HEK293 (cell line): Measurements from ENCODE around the gene SLC35E1.

Source experiments
- GFI1B ChIP-seq: fragments of 450-650 bp; formaldehyde crosslinking; IDR thresholded peaks from 2 replicates; pipeline ENCODE4 v1.5.1; 2016; ENCODE audit warnings: missing biosample characterization, missing genetic modification characterization
- HOXD13 ChIP-seq: sonication (generic); formaldehyde crosslinking; IDR thresholded peaks from 2 replicates; pipeline ENCODE4 v1.8.0; 2022; ENCODE audit warnings: missing genetic modification reagents, borderline replicate concordance
- ZBTB7A ChIP-seq: fragments of 450-650 bp; formaldehyde crosslinking; IDR thresholded peaks from 2 replicates; pipeline ENCODE4 v1.5.1; 2016; ENCODE audit warnings: low read depth, missing biosample characterization, missing genetic modification characterization
- ZFHX2 ChIP-seq: fragments of 450-650 bp; formaldehyde crosslinking; conservative IDR thresholded peaks from 2 replicates; pipeline ENCODE4 v1.5.1; 2016; ENCODE audit warnings: missing biosample characterization, missing genetic modification characterization
- ZNF138 ChIP-seq: fragments of 450-650 bp; formaldehyde crosslinking; IDR thresholded peaks from 2 replicates; pipeline ENCODE4 v1.5.1; 2016; ENCODE audit warnings: missing biosample characterization, missing genetic modification characterization, borderline replicate concordance
- ZNF155 ChIP-seq: fragments of 450-650 bp; formaldehyde crosslinking; IDR thresholded peaks from 2 replicates; pipeline ENCODE4 v1.5.1; 2016; ENCODE audit warnings: missing biosample characterization, missing genetic modification characterization
- ZNF16 ChIP-seq: fragments of 450-650 bp; formaldehyde crosslinking; IDR thresholded peaks from 2 replicates; pipeline ENCODE4 v1.5.1; 2016; ENCODE audit warnings: low read depth, missing biosample characterization, missing genetic modification characterization
- ZNF202 ChIP-seq: fragments of 450-650 bp; formaldehyde crosslinking; IDR thresholded peaks from 2 replicates; pipeline ENCODE4 v1.5.1; 2016; ENCODE audit warnings: missing biosample characterization, missing genetic modification characterization, borderline replicate concordance
- ZNF274 ChIP-seq, 2 experiments: fragments of 200-500 bp in 1 of 2; fragments of 450-650 bp in 1 of 2; sonication (Bioruptor generic) in 1 of 2; formaldehyde crosslinking in 1 of 2; IDR thresholded peaks; 2 replicates each; pipeline versions ENCODE4 v1.5.1 to v1.6.1; 2014 to 2016; ENCODE audit warnings: borderline replicate concordance in 1 of 2, inconsistent platforms in 1 of 2, low read length in 1 of 2, missing biosample characterization in 1 of 2, missing genetic modification characterization in 1 of 2
- ZNF302 ChIP-seq: fragments of 450-650 bp; formaldehyde crosslinking; IDR thresholded peaks from 2 replicates; pipeline ENCODE4 v1.5.1; 2016; ENCODE audit warnings: missing biosample characterization, missing genetic modification characterization, low read depth
- ZNF350 ChIP-seq: fragments of 450-650 bp; formaldehyde crosslinking; IDR thresholded peaks from 2 replicates; pipeline ENCODE4 v1.5.0; 2017; ENCODE audit warnings: missing biosample characterization, mild to moderate bottlenecking, missing genetic modification characterization
- ZNF433 ChIP-seq: fragments of 450-650 bp; formaldehyde crosslinking; IDR thresholded peaks from 2 replicates; pipeline ENCODE4 v1.5.1; 2016; ENCODE audit warnings: missing biosample characterization, missing genetic modification characterization, low read depth
- ZNF473 ChIP-seq: fragments of 450-650 bp; formaldehyde crosslinking; IDR thresholded peaks from 2 replicates; pipeline ENCODE4 v1.5.1; 2017; ENCODE audit warnings: missing biosample characterization, missing genetic modification characterization
- ZNF48 ChIP-seq: fragments of 450-650 bp; formaldehyde crosslinking; IDR thresholded peaks from 2 replicates; pipeline ENCODE4 v1.5.1; 2016; ENCODE audit warnings: missing biosample characterization, missing genetic modification characterization
- ZNF521 ChIP-seq: fragments of 450-650 bp; formaldehyde crosslinking; IDR thresholded peaks from 2 replicates; pipeline ENCODE4 v1.5.1; 2017; ENCODE audit warnings: missing biosample characterization, mild to moderate bottlenecking, missing genetic modification characterization
- ZNF548 ChIP-seq: fragments of 450-650 bp; formaldehyde crosslinking; IDR thresholded peaks from 2 replicates; pipeline ENCODE4 v1.5.1; 2016; ENCODE audit warnings: missing biosample characterization, missing genetic modification characterization
- ZNF558 ChIP-seq: fragments of 450-650 bp; formaldehyde crosslinking; IDR thresholded peaks from 2 replicates; pipeline ENCODE4 v1.5.1; 2016; ENCODE audit warnings: missing biosample characterization, missing genetic modification characterization
- ZNF624 ChIP-seq: fragments of 450-650 bp; formaldehyde crosslinking; IDR thresholded peaks from 2 replicates; pipeline ENCODE4 v1.5.1; 2017; ENCODE audit warnings: missing biosample characterization, missing genetic modification characterization
- ZNF629 ChIP-seq: fragments of 450-650 bp; formaldehyde crosslinking; IDR thresholded peaks from 2 replicates; pipeline ENCODE4 v1.5.1; 2017; ENCODE audit warnings: missing biosample characterization, missing genetic modification characterization
- ZNF701 ChIP-seq: fragments of 450-650 bp; formaldehyde crosslinking; IDR thresholded peaks from 2 replicates; pipeline ENCODE4 v1.5.1; 2016; ENCODE audit warnings: missing biosample characterization, missing genetic modification characterization
- ZNF76 ChIP-seq: fragments of 450-650 bp; formaldehyde crosslinking; IDR thresholded peaks from 2 replicates; pipeline ENCODE4; 2016; ENCODE audit warnings: low read depth, missing biosample characterization, missing genetic modification characterization, borderline replicate concordance
- TF ChIP-seq, protein P1 (sequence below): fragments of 450-650 bp; formaldehyde crosslinking; IDR thresholded peaks from 2 replicates; pipeline ENCODE4 v1.5.1; 2016; ENCODE audit warnings: missing biosample characterization, missing genetic modification characterization
- TF ChIP-seq, protein P2 (sequence below): fragments of 450-650 bp; formaldehyde crosslinking; IDR thresholded peaks from 2 replicates; pipeline ENCODE4 v1.5.1; 2016; ENCODE audit warnings: missing biosample characterization, missing genetic modification characterization, low read depth
- TF ChIP-seq, protein P3 (sequence below): fragments of 450-650 bp; formaldehyde crosslinking; IDR thresholded peaks from 2 replicates; pipeline ENCODE4 v1.5.1; 2017; ENCODE audit warnings: missing biosample characterization, missing genetic modification characterization
- TF ChIP-seq, protein P4 (sequence below): fragments of 450-650 bp; formaldehyde crosslinking; IDR thresholded peaks from 2 replicates; pipeline ENCODE4 v1.5.1; 2017; ENCODE audit warnings: missing biosample characterization, missing genetic modification characterization
- TF ChIP-seq, protein P5 (sequence below): fragments of 450-650 bp; formaldehyde crosslinking; IDR thresholded peaks from 2 replicates; pipeline ENCODE4 v1.5.1; 2016; ENCODE audit warnings: missing biosample characterization, missing genetic modification characterization
- TF ChIP-seq, protein P6 (sequence below): fragments of 450-650 bp; formaldehyde crosslinking; IDR thresholded peaks from 2 replicates; pipeline ENCODE4; 2016; ENCODE audit warnings: missing biosample characterization, missing genetic modification characterization

The SLC35E1 gene

DNA sequence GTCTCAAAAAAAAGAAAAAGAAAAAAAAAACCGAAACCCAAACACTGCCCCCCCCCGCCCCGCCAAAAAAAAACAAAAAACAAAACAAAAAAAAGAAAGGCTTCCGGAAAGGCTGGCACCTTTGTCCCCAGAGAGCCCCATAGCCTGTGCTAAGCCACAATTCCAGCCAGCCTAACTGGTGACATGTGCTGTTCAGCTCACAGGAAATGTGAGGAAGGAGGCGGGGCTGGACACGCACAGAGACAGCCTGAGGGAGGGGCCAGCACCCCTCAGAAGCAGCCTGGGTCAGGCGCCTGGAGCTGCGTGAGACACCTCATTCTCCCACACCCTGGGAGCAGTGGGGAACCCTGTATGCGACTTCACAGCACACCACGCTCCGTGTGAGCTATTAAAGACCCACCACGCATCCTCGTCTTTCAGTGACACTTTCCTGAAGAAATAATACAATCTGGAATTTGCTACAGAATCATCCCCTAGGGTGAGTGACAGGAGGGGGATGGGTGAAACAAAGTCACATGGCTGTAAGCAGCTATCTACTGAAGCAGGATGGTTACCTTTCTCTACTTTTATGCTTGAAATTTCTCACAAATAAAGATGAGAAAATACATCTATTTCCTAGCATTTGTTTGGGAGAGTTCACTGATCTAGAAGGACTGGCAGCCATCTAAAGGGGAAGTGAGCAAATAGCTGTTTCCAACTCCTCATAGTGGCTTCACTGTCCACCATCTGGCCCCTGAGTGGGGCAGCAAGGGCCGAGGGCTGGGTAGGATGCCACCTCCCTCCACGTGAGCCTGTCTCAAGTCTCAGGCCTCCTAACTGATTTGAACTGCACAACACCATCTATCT lies 12.3 kb upstream of the SLC35E1 start (continued):
- TF ChIP-seq ZBTB7A (tag by site-specific recombination), result no peak
- TF ChIP-seq GFI1B, result no peak
- no peak for TF ChIP-seq ZNF138 (tag by site-specific recombination)
- TF ChIP-seq HOXD13, result no peak
- TF ChIP-seq, protein P1, sequence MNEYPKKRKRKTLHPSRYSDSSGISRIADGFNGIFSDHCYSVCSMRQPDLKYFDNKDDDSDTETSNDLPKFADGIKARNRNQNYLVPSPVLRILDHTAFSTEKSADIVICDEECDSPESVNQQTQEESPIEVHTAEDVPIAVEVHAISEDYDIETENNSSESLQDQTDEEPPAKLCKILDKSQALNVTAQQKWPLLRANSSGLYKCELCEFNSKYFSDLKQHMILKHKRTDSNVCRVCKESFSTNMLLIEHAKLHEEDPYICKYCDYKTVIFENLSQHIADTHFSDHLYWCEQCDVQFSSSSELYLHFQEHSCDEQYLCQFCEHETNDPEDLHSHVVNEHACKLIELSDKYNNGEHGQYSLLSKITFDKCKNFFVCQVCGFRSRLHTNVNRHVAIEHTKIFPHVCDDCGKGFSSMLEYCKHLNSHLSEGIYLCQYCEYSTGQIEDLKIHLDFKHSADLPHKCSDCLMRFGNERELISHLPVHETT, result no peak
- no peak for TF ChIP-seq ZNF274 (IDR thresholded peaks at IDR 0.05; ENCODE audit: low read length)
- no peak for TF ChIP-seq ZNF274 (tag by site-specific recombination; IDR thresholded peaks at IDR 0.05; ENCODE audit: borderline replicate concordance)
- TF ChIP-seq ZNF48, result no peak
- TF ChIP-seq ZNF155 (tag by site-specific recombination), result no peak
- TF ChIP-seq ZNF558, result no peak
- TF ChIP-seq ZNF548 (tag by site-specific recombination), result no peak
- TF ChIP-seq, protein P2, sequence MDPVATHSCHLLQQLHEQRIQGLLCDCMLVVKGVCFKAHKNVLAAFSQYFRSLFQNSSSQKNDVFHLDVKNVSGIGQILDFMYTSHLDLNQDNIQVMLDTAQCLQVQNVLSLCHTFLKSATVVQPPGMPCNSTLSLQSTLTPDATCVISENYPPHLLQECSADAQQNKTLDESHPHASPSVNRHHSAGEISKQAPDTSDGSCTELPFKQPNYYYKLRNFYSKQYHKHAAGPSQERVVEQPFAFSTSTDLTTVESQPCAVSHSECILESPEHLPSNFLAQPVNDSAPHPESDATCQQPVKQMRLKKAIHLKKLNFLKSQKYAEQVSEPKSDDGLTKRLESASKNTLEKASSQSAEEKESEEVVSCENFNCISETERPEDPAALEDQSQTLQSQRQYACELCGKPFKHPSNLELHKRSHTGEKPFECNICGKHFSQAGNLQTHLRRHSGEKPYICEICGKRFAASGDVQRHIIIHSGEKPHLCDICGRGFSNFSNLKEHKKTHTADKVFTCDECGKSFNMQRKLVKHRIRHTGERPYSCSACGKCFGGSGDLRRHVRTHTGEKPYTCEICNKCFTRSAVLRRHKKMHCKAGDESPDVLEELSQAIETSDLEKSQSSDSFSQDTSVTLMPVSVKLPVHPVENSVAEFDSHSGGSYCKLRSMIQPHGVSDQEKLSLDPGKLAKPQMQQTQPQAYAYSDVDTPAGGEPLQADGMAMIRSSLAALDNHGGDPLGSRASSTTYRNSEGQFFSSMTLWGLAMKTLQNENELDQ (tag by site-specific recombination), result no peak
- TF ChIP-seq ZNF433 (tag by site-specific recombination), result no peak
- no peak for TF ChIP-seq ZNF701 (tag by site-specific recombination)
- no peak for TF ChIP-seq ZNF202 (tag by site-specific recombination)
- TF ChIP-seq ZNF629 (tag by site-specific recombination), result 0 out of 2 replicates have a peak, but pooled peaks have one; percentile 14
- TF ChIP-seq, protein P3, sequence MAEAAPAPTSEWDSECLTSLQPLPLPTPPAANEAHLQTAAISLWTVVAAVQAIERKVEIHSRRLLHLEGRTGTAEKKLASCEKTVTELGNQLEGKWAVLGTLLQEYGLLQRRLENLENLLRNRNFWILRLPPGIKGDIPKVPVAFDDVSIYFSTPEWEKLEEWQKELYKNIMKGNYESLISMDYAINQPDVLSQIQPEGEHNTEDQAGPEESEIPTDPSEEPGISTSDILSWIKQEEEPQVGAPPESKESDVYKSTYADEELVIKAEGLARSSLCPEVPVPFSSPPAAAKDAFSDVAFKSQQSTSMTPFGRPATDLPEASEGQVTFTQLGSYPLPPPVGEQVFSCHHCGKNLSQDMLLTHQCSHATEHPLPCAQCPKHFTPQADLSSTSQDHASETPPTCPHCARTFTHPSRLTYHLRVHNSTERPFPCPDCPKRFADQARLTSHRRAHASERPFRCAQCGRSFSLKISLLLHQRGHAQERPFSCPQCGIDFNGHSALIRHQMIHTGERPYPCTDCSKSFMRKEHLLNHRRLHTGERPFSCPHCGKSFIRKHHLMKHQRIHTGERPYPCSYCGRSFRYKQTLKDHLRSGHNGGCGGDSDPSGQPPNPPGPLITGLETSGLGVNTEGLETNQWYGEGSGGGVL (tag by site-specific recombination), result no peak
- TF ChIP-seq ZNF350 (tag by site-specific recombination), result no peak
- TF ChIP-seq ZNF473 (tag by site-specific recombination), result no peak
- no peak for TF ChIP-seq ZNF16 (tag by site-specific recombination)
- no peak for TF ChIP-seq ZNF521 (tag by site-specific recombination)
- no peak for TF ChIP-seq ZNF624 (tag by site-specific recombination)
- TF ChIP-seq, protein P4, sequence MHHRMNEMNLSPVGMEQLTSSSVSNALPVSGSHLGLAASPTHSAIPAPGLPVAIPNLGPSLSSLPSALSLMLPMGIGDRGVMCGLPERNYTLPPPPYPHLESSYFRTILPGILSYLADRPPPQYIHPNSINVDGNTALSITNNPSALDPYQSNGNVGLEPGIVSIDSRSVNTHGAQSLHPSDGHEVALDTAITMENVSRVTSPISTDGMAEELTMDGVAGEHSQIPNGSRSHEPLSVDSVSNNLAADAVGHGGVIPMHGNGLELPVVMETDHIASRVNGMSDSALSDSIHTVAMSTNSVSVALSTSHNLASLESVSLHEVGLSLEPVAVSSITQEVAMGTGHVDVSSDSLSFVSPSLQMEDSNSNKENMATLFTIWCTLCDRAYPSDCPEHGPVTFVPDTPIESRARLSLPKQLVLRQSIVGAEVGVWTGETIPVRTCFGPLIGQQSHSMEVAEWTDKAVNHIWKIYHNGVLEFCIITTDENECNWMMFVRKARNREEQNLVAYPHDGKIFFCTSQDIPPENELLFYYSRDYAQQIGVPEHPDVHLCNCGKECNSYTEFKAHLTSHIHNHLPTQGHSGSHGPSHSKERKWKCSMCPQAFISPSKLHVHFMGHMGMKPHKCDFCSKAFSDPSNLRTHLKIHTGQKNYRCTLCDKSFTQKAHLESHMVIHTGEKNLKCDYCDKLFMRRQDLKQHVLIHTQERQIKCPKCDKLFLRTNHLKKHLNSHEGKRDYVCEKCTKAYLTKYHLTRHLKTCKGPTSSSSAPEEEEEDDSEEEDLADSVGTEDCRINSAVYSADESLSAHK (tag by site-specific recombination), result 0 out of 2 replicates have a peak, but pooled peaks have one; percentile 57
- no peak for TF ChIP-seq ZFHX2 (tag by site-specific recombination)
- no peak for TF ChIP-seq ZNF76 (tag by site-specific recombination)
- TF ChIP-seq, protein P5, sequence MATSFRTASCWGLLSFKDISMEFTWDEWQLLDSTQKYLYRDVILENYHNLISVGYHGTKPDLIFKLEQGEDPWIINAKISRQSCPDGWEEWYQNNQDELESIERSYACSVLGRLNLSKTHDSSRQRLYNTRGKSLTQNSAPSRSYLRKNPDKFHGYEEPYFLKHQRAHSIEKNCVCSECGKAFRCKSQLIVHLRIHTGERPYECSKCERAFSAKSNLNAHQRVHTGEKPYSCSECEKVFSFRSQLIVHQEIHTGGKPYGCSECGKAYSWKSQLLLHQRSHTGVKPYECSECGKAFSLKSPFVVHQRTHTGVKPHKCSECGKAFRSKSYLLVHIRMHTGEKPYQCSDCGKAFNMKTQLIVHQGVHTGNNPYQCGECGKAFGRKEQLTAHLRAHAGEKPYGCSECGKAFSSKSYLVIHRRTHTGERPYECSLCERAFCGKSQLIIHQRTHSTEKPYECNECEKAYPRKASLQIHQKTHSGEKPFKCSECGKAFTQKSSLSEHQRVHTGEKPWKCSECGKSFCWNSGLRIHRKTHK, result no peak
- no peak for TF ChIP-seq ZNF302
- TF ChIP-seq, protein P6, sequence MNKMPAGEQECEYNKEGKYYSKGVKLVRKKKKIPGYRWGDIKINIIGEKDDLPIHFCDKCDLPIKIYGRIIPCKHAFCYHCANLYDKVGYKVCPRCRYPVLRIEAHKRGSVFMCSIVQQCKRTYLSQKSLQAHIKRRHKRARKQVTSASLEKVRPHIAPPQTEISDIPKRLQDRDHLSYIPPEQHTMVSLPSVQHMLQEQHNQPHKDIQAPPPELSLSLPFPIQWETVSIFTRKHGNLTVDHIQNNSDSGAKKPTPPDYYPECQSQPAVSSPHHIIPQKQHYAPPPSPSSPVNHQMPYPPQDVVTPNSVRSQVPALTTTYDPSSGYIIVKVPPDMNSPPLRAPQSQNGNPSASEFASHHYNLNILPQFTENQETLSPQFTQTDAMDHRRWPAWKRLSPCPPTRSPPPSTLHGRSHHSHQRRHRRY (tag by site-specific recombination), result no peak
